SKM-1 (cell line): ENCODE results near the gene CTSC.

Source experiments
- DNase-seq: peaks from one replicate; lab custom pipeline; 2025; ENCODE audit not compliant: unreplicated experiment; lab: John Stamatoyannopoulos, UW

The CTSC gene

GRCh38 chr11:88320149-88320559, 17.4 kb downstream of the CTSC start:
- no peak for DNase-seq

- no peak for DNase-seq
Measured at GRCh38 chr11:88318017-88318416, 19.5 kb downstream of the CTSC start.

- no peak for DNase-seq
Measured at GRCh38 chr11:88317536-88317935, 20.0 kb downstream of the CTSC start.

- DNase-seq = no peak
Measured at GRCh38 chr11:88315981-88316441, 21.5 kb downstream of the CTSC start.

GRCh38 chr11:88315015-88315414, 22.5 kb downstream of the CTSC start:
- DNase-seq = no peak

- DNase-seq = no peak
Measured at GRCh38 chr11:88313441-88313840, 24.1 kb downstream of the CTSC start.

GRCh38 chr11:88312628-88313027, 24.9 kb downstream of the CTSC start:
- no peak for DNase-seq

GRCh38 chr11:88310246-88310645, 27.3 kb downstream of the CTSC start:
- no peak for DNase-seq

- no peak for DNase-seq
Measured at GRCh38 chr11:88308576-88308975, 29.0 kb downstream of the CTSC start.

- DNase-seq = no peak
Measured at GRCh38 chr11:88307749-88308425, 29.6 kb downstream of the CTSC start.

GRCh38 chr11:88306785-88307184, 30.8 kb downstream of the CTSC start:
- DNase-seq = no peak

GRCh38 chr11:88305430-88305829, 32.1 kb downstream of the CTSC start:
- no peak for DNase-seq

- no peak for DNase-seq
Measured at GRCh38 chr11:88304352-88304751, 33.2 kb downstream of the CTSC start.

GRCh38 chr11:88303037-88303436, 34.5 kb downstream of the CTSC start:
- DNase-seq = no peak

- DNase-seq = no peak
Measured at GRCh38 chr11:88301488-88302140, 35.9 kb downstream of the CTSC start.

- DNase-seq = no peak
Measured at GRCh38 chr11:88300888-88301487, 36.5 kb downstream of the CTSC start.

- no peak for DNase-seq
Measured at GRCh38 chr11:88297863-88298262, 39.7 kb downstream of the CTSC start.

GRCh38 chr11:88297421-88297820, 40.1 kb downstream of the CTSC start:
- DNase-seq = no peak

- DNase-seq = no peak
Measured at GRCh38 chr11:88295028-88295427, 42.5 kb downstream of the CTSC start.

GRCh38 chr11:88293931-88294330, 43.6 kb downstream of the CTSC start:
- DNase-seq = no peak

GRCh38 chr11:88292171-88292843, 45.2 kb downstream of the CTSC start:
- DNase-seq = no peak

- DNase-seq = no peak
Measured at GRCh38 chr11:88288560-88288959, 49.0 kb downstream of the CTSC start.
